Measurements from ENCODE around the gene C6orf141.

C6orf141 gene

GRCh38 chr6:49514571-49515484 is 35.6 kb upstream of the C6orf141 start:
- Histone ChIP-seq H3K4me3 (ENCODE audit: low read depth, low read length) (no peak overlapping the region), H3K36me3 (replicated peaks) (no peaks in the 10 kb centered on the region), H3K27me3 (replicated peaks) (no peaks in the 10 kb centered on the region), H3K27ac (no peak overlapping the region)
- in situ Hi-C loops (cut with HindIII; ENCODE audit: low pct_ligation_motif_present, low sequenced_read_pairs) = no loop called here
- DNase-seq = no peak
- no peak for TF ChIP-seq CTCF (IDR thresholded peaks at IDR 0.05; ENCODE audit: low read depth, low read length, missing control alignments)

GRCh38 chr6:49515485-49516146 is 34.9 kb upstream of the C6orf141 start:
- Histone ChIP-seq H3K27me3 (replicated peaks) (no peaks in the 10 kb centered on the region), H3K27ac (no peak overlapping the region), H3K4me3 (ENCODE audit: low read depth, low read length) (no peak overlapping the region), H3K36me3 (replicated peaks) (no peaks in the 10 kb centered on the region)
- TF ChIP-seq CTCF (IDR thresholded peaks at IDR 0.05; ENCODE audit: low read depth, low read length, missing control alignments) = no peak
- no peak for DNase-seq
- in situ Hi-C loops (cut with HindIII; ENCODE audit: low pct_ligation_motif_present, low sequenced_read_pairs) = no loop called here

- Histone ChIP-seq H3K27me3 (replicated peaks) (no peaks in the 10 kb centered on the region), H3K36me3 (replicated peaks) (no peaks in the 10 kb centered on the region), H3K27ac (no peak overlapping the region), H3K4me3 (ENCODE audit: low read depth, low read length) (no peak overlapping the region)
- DNase-seq = no peak
- in situ Hi-C loops (cut with HindIII; ENCODE audit: low pct_ligation_motif_present, low sequenced_read_pairs) = no loop called here
- no peak for TF ChIP-seq CTCF (IDR thresholded peaks at IDR 0.05; ENCODE audit: low read depth, low read length, missing control alignments)
Observed at GRCh38 chr6:49516147-49516505, 34.3 kb upstream of the C6orf141 start.

GRCh38 chr6:49517919-49518318 is 32.5 kb upstream of the C6orf141 start:
- Histone ChIP-seq H3K36me3 (replicated peaks) (no peaks in the 10 kb centered on the region), H3K4me3 (ENCODE audit: low read depth, low read length) (no peak overlapping the region), H3K27ac (no peak overlapping the region), H3K27me3 (replicated peaks) (no peaks in the 10 kb centered on the region)
- in situ Hi-C loops (cut with HindIII; ENCODE audit: low pct_ligation_motif_present, low sequenced_read_pairs) = no loop called here
- no peak for DNase-seq
- no peak for TF ChIP-seq CTCF (IDR thresholded peaks at IDR 0.05; ENCODE audit: low read depth, low read length, missing control alignments)

- no peak for TF ChIP-seq CTCF (IDR thresholded peaks at IDR 0.05; ENCODE audit: low read depth, low read length, missing control alignments)
- no peak for DNase-seq
- Histone ChIP-seq H3K36me3 (replicated peaks) (no peaks in the 10 kb centered on the region), H3K4me3 (ENCODE audit: low read depth, low read length) (no peak overlapping the region), H3K27me3 (replicated peaks) (no peaks in the 10 kb centered on the region), H3K27ac (no peak overlapping the region)
- in situ Hi-C loops (cut with HindIII; ENCODE audit: low pct_ligation_motif_present, low sequenced_read_pairs) = no loop called here
Observed at GRCh38 chr6:49519660-49520059, 30.8 kb upstream of the C6orf141 start.
